Measurements from ENCODE around the gene DFFA.
"Not testable (repeated sequence)": the region's sequence is repeated elsewhere in the genome, so short reads cannot be mapped to it uniquely, and the experiment has no call there.

DFFA gene

DNA sequence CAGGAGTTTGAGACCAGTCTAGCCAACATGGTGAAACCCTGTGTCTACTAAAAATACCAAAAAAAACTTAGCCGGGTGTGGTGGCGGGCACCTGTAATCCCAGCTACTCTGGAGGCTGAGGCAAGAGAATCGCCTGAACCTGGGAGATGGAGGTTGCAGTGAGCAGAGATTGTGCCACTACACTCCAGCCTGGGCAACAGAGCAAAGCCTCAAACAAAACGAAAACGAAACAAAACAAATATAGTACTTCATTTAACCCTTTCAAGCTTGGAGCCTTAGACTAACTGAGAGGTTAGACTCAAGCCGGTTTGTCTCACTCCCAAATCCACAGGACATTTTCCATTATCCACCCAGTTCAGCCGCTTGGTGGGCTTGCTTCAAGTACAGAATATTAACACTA, 14.9 kb downstream of the DFFA start:
- not testable (repeated sequence) for DNase-seq

DNA sequence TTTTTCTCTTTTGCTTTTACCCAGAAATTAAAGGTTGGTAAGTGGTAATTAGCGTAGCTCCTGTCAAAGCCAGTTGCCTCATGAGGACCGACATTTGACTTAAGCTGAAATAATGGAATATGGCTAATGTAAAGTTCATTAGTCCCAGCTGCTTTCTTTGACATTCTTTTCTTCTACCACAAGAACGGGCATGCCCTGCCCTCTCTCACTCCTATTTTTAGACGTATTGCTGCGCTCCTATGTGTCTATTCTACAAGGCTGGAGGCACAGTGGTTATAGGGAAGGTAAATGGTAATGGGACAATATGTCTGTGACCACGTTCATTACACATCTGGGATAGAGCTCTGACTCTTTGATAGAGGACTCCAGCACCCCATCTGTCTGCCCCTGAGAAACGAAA, 15.7 kb downstream of the DFFA start:
- DNase-seq = peak; percentile 69

DNA sequence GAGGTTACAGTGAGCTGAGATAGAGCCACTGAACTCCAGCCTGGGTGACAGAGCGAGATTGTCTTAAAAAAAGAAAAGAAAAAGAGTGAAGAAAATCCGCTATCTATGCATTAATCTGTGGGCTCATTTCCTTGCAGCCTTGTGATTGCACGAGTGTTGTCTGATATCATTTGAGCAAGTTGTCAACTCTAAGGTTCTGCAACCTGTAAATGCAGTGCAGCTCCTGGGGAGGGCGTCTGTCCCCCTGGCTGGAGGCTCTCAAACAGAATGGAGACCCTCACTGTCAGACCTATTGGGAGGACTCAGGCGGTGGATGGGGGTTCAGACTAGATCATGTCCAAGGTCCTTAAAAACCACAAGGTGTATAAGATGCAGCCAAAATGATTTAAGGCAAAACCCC, 16.3 kb downstream of the DFFA start:
- DNase-seq = no peak

DNA sequence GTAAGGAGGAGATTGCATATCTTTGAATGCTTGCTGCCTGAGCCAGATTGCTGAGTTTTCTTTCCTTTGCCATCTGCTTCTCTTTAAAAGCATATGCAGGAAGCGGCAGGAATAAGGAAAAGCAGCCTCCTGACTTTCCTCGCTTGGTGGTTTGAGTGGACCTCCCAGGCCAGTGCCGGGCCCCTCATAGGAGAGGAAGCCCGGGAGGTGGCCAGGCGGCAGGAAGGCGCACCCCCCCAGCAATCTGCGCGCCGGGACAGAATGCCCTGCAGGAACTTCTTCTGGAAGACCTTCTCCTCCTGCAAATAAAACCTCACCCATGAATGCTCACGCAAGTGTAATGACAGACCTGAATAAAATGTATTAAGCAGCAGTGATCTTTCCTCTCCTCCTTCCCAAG, 21.0 kb downstream of the DFFA start:
- peak; percentile 65 for DNase-seq

DNA sequence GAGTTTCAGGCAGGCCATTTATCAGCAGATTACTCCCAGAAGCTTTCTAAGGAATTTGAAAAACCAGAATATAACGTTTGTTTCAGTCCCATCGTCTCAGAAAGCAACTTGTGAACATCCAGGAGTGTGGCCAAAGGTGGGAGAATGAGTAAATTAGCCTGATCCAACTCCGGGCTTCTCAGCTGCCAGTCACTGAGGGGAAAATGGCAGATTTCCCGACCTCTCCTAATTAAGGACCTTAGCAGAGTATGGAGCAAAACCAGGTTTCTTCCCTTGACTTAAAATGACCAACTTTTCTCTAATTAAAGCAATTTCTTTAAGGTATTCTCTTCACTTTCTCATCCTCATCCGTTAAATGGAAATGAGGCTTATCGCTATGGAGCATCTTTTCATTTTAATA, 21.5 kb downstream of the DFFA start:
- DNase-seq = peak; percentile 51

DNA sequence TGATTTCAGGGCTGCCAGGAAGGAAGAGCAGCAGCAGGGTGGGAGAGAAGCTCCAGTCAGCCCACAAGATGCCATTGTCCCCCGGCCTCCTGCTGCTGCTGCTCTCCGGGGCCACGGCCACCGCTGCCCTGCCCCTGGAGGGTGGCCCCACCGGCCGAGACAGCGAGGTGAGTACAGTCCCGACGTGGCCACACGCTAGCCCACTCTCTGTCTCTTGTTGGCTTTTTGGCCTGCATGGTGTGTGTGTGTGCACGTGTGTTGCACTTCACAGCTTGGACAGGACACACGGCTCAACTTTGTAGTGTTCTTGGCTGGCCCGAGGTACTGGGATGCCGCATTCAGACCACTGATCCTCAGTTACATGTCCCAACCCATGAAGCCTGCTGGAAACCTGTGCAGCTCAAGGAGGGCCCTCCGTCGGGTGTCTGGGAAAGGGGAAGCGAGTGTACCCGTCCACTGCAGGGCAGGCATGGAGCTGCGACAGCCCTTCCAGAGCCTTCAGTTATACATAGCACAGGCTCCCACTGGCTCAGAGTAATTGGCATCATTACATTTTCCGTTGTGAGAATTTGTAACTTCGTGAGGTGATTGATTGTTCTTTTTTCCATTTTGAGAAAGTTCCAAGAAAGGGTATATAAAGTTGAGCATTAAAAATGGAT, 22.0 kb downstream of the DFFA start:
- DNase-seq = no peak

DNA sequence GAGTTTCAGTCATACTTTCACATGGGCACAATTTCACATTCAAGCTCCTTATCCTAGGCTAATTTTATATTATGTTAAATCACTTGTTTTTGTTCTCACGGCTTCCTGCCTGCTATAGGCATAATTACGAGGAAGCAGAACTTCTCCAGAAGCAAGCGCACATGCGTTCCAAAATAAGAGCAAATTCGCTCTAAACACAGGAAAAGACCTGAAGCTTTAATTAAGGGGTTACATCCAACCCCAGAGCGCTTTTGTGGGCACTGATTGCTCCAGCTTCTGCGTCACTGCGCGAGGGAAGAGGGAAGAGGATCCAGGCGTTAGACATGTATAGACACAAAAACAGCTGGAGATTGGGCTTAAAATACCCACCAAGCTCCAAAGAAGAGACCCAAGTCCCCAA, 22.6 kb downstream of the DFFA start, which contains the start of gene CORT:
TSS of gene CORT (plus strand) at position 281 of the 400 bp plus-strand sequence. CDS start 193 bp downstream, outside the sequence.
- DNase-seq = no peak

DNA sequence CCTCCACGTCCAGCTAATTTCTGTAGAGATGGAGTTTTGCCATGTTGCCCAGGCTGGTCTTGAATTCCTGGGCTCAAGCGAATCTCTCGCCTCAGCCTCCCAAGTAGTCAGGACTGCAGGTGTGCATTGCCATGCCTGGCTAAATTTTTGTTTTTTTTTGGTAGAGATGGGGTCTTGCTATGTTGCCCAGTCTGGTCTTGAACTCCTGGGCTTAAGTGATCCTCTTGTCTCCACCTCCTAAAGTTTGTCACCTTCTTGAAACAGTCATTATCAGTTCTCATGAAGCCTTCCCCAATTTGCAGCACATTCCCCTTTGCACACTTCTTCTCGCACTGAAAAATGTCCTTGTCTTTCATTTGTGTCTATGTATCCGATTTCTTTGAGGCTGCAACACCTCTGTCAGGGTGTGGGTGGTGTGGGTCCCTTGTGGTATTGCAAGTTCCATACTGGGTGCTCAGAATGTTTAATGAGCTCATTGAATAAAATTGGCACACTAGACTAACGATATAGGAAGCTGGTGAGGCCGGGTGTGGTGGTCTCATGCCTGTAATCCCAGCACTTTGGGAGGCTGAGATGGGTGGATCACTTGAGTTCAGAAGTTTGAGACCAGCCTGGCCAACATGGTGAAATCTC, 25.4 kb downstream of the DFFA start:
- DNase-seq = no peak

DNA sequence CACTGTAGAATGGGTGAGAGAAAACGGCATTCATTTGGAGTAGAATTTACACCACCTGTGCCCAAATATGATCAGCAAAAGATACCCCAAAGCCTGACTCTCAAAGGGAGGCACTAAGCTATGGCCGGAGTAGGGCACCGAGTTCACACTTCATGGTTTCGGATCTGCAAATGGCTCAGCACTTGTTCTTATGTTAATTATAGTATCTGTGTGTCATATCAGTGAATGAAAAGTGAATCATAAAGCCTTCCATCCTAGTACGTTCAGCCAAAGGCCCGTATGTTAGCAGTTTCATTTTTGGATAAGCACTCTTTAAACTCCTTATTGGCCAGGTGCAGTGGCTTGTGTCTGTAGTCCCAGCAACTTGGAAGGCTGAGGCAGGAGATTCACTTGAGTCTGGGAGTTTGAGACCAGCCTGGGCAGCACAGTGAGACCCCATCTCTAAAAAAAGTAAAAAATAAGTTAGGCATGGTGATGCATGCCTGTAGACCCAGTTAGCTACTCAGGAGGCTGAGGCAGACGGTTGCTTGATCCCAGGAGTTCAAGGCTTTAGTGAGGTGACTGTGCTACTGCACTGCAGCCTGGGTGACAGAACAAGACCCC, 27.4 kb downstream of the DFFA start:
- no peak for DNase-seq

DNA sequence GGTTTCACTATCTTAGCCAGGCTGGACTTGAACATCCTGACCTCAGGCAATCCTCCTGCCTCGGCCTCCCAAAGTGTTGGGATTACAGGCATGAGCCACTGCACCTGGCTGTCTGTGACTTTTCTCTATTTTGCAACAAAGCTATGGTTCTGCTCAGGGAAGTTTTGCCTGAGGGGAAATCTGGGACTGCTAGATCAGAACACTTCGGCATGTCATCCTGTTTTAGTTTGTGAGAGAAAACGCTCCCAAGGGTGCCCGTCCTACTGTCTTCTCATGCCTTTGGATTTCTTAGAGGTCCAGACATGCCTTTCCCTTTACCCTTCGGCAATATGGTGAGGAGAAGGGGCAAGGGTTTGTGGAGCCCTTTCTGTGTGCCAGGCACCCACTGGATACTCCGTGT, 28.1 kb downstream of the DFFA start:
- DNase-seq = no peak

DNA sequence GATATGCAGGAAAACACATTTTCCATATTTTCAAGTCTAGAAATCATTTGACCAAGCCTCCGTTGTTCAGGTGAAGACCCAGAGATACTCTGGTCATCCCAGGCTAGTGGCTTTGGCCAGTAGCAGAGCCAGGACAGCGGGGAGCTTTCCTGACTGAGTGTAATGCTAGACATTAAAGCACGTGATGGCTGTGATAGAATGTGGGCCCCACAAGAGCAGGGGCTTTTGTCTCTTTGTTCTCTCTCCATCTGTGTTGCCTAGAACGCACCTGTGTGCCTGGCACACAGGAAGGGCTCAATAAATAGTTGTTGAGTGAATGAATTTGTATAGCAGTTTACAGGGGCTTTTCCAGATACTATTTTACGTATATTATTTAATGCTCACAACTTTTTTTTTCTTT, 31.5 kb downstream of the DFFA start:
- no peak for DNase-seq

DNA sequence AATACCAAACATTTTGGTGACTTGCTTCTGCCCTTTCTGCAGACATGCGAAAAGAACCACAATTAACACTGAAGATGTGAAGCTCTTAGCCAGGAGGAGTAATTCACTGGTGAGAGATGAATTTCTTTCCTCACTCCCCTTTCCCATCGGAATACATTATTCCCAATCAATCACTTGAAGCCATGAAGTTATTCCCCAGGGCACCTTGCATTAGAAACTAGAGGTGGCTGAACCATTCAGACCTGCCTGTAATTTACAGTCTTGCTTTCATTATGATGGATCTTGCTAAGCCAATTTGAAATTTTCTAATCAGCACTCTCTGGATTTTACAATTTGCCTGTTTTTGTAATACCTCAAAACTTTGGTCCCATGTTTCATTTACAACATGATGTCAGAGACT, 32.0 kb downstream of the DFFA start:
- no peak for DNase-seq

DNA sequence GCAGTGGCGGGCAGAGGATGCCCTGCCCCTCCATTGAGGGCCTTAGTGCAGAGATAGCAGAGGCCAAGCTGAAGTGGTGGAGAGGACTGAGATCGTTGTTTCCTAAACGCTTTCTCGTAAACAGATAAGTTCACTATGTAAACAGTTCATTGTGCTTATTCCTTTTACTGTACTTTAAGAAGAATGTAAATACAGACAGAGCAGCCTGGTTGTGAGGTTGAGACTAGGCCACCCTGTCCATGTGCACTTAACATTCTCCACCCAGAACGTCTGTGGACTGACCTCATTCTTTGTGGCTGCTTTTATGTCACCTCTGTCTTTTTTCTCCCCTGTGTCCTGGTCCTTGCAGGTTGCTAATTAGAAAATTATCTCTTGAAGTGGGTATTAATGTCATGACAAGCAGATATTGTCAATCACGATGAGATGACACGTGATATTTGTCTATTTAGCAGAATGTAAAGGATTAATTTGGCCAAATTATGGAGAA, 33.6 kb downstream of the DFFA start:
- no peak for DNase-seq

DNA sequence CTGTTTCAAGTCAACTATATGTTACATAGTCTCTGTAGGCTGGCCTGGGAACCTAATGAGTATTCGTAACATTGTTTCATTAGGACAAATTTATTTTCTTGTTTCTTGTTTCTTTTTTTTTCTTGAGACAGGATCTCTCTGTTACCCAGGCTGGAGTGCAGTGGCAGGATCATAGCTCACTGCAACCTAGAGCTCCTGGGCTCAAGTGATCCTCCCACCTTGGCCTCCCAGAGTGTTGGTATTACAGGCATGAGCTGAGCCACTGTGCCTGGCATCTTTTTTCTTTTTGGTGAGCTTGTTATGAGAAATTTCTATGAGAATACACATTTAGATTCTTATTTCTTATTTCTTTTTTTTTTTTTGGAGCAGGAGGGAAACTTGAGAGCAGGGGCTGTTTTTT, 35.3 kb downstream of the DFFA start:
- DNase-seq = no peak

DNA sequence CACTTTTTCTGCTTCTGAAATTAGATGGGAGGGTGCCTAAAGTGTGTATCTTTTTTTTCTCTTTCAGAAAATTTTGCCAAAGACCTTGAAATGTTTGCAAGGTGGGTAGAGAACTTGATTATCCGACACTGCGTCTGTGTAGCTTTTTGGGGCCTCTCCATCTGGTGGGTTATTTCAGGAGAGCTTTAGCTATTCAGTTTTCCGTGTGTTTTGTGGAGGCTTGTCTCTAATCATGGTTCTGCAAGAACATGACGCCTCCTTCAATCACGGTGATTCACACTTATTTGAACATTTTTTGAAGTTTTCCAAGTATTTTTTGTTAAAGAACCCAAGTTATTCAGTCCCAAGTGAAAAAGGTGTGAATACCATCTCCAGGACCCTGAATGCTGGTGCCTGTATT, 37.7 kb downstream of the DFFA start:
- no peak for DNase-seq

DNA sequence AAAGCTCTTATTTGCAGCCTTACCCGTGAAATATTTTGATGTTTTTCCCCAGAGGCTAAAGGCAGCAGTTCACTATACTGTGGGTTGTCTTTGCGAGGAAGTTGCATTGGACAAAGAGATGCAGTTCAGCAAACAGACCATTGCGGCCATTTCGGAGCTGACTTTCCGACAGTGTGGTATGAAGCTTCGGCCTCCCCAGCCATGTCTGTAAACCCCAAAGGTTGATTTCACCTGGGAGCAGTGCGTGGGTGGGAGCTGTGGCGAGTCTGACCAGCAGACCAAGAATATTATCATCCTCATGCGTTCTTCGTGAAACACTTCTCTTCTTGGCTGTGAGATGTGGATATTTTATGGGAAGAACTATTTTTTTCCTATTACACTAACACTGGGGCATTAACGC, 38.5 kb downstream of the DFFA start:
- DNase-seq = no peak

DNA sequence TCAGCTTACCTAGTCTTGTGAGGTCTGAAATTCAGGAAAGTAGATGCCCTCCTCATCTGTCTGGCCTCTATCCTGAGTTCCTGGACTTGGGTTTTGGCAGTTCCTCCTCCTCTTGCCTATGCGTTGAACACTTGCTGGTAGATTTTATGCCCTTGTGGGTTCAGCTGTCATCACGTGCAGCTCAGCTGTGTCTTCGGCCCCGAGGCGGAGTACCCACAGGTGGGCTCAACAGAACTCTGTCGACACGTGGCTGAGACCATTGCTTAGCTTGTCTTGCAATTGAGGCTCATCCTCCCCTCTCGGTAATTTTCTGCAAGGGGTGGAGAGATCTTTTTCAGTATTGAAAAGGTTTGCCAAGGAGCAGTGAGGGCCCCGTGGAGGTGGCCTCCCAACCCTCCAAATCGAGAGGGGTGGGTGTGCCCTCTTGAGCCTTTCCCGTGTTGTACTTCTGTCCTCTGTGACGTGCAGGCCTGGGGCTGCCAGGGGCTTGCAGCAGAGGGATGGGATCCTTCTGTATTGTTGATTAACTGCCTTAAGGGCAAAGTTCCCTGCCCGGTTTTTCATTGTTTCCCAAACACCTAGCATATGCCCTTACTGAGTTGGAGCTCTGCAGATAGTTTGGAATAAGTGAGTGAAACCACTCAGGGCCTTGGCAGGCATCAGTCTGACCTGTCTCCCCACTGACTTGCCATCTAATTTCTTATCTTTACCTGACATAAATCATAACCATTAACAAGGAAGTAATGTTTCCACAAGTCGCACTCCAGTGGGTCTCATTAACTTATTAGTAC, 39.2 kb downstream of the DFFA start:
- DNase-seq = no peak

DNA sequence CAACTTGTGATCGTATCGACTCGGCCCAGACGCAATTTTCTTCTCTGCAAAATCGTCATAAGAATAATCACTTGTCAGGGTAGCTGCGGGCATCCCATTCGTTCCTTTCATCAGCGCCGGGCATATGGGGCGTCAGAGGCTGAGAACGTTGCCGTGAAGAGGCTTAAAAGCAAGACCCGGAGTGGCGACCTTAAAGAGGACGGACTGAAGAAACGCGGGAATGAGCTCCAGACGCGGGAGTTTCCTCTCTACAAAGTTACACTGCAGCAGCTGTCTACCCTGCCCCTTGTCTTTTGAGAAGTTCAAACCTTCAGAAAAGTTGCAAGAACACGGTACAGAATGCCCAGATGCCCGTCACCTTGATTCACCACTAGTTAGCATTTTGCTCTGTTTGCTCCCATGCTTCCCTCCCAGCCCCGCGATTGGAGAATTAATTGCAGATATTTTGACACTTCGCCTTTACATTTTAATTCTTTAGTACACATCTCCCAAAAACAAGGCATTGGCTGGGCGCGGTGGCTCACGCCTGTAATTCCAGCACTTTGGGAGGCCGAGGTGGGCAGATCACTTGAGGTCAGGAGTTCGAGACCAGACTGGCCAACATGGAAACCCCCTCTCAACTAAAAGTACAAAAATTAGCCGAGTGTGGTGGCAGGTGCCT, 41.1 kb downstream of the DFFA start:
- no peak for DNase-seq

DNA sequence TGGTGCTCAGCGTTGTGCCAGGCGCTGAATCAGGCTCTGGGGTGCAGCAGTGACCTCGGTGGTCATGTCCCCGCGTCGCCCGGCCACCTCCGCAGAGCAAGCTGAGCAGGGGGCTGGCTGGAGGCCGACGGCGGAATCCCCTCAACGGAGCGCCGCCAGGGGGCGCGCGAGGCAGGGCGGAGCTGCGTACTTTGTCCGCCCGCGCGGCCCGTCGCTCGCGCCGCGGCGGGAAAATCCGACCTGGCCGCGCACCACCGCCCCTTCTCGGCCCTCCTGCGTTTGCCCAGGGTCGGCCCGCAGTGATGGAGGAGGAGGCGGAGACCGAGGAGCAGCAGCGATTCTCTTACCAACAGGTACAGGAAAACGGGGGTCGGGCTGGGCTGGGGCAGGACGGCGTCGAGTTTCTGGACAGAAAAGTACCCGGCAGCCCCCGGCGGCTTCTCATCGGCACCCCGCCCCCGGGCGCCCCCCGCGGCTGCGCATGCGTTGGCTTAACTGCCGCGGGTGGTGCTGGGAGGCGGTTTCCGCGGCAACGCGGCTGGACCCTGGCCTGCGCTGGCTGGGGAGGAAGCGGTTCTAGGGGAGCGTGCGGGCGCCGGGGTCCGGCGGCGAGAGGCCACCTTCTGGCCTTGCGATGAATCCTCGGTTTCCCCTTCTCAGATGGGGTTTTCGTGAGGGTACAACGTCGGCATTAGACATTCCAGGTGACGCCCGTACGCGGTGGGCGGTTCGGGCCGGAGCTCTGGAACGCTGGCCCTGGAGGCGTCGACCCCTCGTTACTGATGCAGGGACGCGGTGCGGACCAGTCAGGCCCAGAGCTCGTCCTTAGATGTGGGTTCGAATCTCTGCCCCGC, 41.9 kb downstream of the DFFA start, which contains the start of gene CENPS:
TSS of gene CENPS (plus strand) at position 218 of the 854 bp plus-strand sequence. CDS start at position 303, 85 bp downstream.
- peak; percentile 81 for DNase-seq

DNA sequence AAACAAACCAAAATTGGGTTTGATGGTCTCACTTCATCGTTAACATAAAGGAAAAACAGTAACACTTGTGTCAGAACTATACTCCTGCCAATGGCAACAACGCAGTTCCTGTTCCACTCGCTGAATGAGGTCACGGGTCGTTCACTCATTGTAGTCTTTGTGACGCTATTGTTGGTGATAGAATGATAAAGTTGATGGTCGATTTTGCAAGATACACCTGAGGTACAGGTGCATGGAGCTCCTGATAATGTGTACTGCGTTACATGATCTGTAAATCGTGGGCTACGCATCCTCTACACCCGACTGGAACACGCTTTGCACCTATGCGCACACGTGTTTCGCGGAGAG, 42.5 kb downstream of the DFFA start:
- DNase-seq = no peak

DNA sequence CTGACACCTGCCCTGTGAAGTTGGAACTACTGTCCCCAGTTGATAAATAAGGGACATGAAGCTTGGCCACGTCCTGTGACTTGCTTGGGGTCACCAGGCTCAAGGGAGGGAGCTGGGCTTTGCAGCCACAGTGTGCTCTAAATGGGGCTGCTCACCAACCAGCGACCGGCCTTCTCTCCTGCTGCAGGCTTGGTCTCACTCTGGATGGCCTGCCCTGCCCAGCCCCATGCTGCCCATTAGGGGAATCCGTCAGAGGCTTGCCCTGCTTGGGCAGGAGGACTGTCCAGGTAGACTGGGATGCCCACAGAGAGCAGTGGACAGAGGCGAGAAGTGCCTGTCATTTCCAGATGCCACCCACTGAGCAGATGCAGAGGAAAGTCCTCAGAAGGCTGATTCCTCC, 43.3 kb downstream of the DFFA start:
- no peak for DNase-seq

DNA sequence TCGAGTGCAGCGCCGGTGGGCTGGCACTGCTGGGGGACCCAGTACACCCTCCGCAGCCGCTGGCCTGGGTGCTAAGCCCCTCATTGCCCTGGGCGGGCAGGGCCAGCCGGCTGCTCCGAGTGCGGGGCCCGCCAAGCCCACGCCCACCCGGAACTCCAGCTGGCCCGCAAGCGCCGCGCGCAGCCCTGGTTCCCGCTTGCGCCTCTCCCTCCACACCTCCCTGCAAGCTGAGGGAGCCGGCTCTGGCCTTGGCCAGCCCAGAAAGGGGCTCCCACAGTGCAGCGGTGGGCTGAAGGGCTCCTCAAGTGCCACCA, 45.8 kb downstream of the DFFA start:
- DNase-seq = not testable (repeated sequence)

All from NCI-H2171 treated with DMSO at 0.1 percent for 48 hours (cell line).